ENCODE measurements around the gene CEP128.

Gene CEP128

DNA sequence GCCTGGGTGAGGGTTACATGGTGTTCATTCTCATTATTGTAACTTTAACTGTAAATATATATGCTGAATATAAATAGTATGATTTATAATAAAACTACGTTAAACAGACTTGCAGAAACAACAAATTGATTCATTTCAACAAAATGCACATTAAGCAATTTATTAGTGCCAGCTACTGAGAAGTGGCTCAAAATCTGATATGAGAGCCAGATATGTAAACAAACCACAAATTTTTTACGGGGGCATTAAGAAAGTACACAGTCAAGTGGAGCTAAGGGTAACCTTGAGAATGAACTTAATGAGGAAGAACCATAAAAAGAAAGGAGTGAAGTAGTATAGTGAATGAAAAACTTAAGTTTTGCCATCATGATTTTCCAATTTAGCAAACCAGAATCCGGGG lies 40.3 kb downstream of the CEP128 start:
- Histone ChIP-seq H3K36me3 (ENCODE audit: control insufficient read depth, low read length) (peaks cover 66% of the 10 kb centered on the region), H3K27ac (ENCODE audit: low read depth, low read length) (no peak overlapping the region), H4K20me1 (ENCODE audit: control insufficient read depth, insufficient read depth, low read depth, low read length) (no peaks in the 10 kb centered on the region), H3K4me3 (ENCODE audit: low read length) (no peak overlapping the region), H3K4me2 (ENCODE audit: low read length) (no peak overlapping the region), H3F3A (ENCODE audit: control insufficient read depth, insufficient read depth) (no peaks in the 10 kb centered on the region), H3K9me3 (ENCODE audit: control insufficient read depth, insufficient read depth, low read length) (no peaks in the 10 kb centered on the region), H3K79me2 (ENCODE audit: control insufficient read depth, low read length) (peaks cover 2% of the 10 kb centered on the region; the same call in 1 of the 2 replicates), H3K4me1 (ENCODE audit: control insufficient read depth, low read length) (no peaks in the 10 kb centered on the region), H3K27me3 (ENCODE audit: control insufficient read depth, low read length) (no peaks in the 10 kb centered on the region), H3K9me2 (replicated peaks; ENCODE audit: control insufficient read depth, low read length) (no peaks in the 10 kb centered on the region)
- TF ChIP-seq EZH2phosphoT487 (IDR thresholded peaks at IDR 0.05; ENCODE audit: borderline replicate concordance, low read length) = no peak
- TF ChIP-seq, protein P1, sequence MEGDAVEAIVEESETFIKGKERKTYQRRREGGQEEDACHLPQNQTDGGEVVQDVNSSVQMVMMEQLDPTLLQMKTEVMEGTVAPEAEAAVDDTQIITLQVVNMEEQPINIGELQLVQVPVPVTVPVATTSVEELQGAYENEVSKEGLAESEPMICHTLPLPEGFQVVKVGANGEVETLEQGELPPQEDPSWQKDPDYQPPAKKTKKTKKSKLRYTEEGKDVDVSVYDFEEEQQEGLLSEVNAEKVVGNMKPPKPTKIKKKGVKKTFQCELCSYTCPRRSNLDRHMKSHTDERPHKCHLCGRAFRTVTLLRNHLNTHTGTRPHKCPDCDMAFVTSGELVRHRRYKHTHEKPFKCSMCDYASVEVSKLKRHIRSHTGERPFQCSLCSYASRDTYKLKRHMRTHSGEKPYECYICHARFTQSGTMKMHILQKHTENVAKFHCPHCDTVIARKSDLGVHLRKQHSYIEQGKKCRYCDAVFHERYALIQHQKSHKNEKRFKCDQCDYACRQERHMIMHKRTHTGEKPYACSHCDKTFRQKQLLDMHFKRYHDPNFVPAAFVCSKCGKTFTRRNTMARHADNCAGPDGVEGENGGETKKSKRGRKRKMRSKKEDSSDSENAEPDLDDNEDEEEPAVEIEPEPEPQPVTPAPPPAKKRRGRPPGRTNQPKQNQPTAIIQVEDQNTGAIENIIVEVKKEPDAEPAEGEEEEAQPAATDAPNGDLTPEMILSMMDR (IDR thresholded peaks at IDR 0.05; ENCODE audit: low read depth, low read length, poor library complexity, severe bottlenecking) = no peak

DNA sequence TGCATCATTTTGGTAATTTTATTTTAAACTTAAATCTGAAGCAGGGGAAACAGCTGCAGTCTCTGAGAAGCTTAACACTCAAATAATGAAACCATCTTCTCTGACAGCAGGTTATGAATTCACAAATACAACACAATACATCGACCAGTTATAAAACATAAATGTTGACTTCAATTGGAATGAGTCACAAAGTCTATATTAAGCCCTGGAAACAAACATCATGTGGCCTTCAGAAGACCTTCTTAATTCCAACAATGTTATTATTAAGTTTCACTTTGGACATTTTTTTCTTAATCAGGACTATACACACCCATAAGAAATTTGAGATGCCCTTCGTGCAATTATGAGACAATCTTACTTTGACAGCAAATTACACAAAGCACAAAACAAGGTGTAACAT lies 68.9 kb downstream of the CEP128 start:
- H3K27me3 ChIP-seq (ENCODE audit: control insufficient read depth, low read length) = no peaks in the 10 kb centered on the region
- peaks cover 13% of the 10 kb centered on the region for H3K36me3 ChIP-seq (ENCODE audit: control insufficient read depth, low read length)
- H3K4me2 ChIP-seq (ENCODE audit: low read length) = no peak overlapping the region
- TF ChIP-seq EZH2phosphoT487 (IDR thresholded peaks at IDR 0.05; ENCODE audit: borderline replicate concordance, low read length) = no peak
- TF ChIP-seq, protein P1 (IDR thresholded peaks at IDR 0.05; ENCODE audit: low read depth, low read length, poor library complexity, severe bottlenecking) = no peak
- no peaks in the 10 kb centered on the region for H3K79me2 ChIP-seq (ENCODE audit: control insufficient read depth, low read length)
- H4K20me1 ChIP-seq (ENCODE audit: control insufficient read depth, insufficient read depth, low read depth, low read length) = no peaks in the 10 kb centered on the region
- no peaks in the 10 kb centered on the region for H3F3A ChIP-seq (ENCODE audit: control insufficient read depth, insufficient read depth)
- peaks cover 12% of the 10 kb centered on the region for H3K4me1 ChIP-seq (ENCODE audit: control insufficient read depth, low read length)
- H3K27ac ChIP-seq (ENCODE audit: low read depth, low read length) = no peak overlapping the region
- H3K4me3 ChIP-seq (ENCODE audit: low read length) = no peak overlapping the region
- H3K9me2 ChIP-seq (replicated peaks; ENCODE audit: control insufficient read depth, low read length) = no peaks in the 10 kb centered on the region
- no peaks in the 10 kb centered on the region for H3K9me3 ChIP-seq (ENCODE audit: control insufficient read depth, insufficient read depth, low read length)

DNA sequence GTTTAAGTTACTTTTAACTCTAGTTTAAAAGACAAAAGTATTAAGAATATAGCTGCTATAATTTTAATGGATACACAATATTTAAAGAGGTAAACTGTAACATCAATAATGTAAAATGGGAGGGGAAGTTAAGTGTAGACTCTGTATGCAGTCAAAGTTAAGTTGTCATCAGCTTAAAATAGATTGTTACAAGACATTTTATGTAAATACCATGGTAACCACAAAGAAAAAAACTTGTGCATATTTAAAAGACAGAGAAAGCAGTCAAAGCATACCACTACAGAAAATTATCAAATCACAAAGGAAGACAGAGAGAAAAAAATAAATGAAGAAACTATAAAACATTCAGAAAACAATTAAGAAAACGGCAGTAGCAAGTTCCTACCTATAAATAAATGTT lies 73.3 kb downstream of the CEP128 start:
- TF ChIP-seq EZH2phosphoT487 (IDR thresholded peaks at IDR 0.05; ENCODE audit: borderline replicate concordance, low read length) = no peak
- TF ChIP-seq, protein P1 (IDR thresholded peaks at IDR 0.05; ENCODE audit: low read depth, low read length, poor library complexity, severe bottlenecking) = no peak
- H3K36me3 ChIP-seq (ENCODE audit: control insufficient read depth, low read length) = peaks cover 6% of the 10 kb centered on the region
- no peak overlapping the region for H3K4me3 ChIP-seq (ENCODE audit: low read length)
- H3F3A ChIP-seq (ENCODE audit: control insufficient read depth, insufficient read depth) = no peaks in the 10 kb centered on the region
- H3K4me2 ChIP-seq (ENCODE audit: low read length) = 0 out of 2 replicates have a peak overlapping the region, but pooled peaks have one; percentile 5
- H4K20me1 ChIP-seq (ENCODE audit: control insufficient read depth, insufficient read depth, low read depth, low read length) = no peaks in the 10 kb centered on the region
- no peaks in the 10 kb centered on the region for H3K27me3 ChIP-seq (ENCODE audit: control insufficient read depth, low read length)
- H3K27ac ChIP-seq (ENCODE audit: low read depth, low read length) = no peak overlapping the region
- no peaks in the 10 kb centered on the region for H3K9me3 ChIP-seq (ENCODE audit: control insufficient read depth, insufficient read depth, low read length)
- no peaks in the 10 kb centered on the region for H3K79me2 ChIP-seq (ENCODE audit: control insufficient read depth, low read length)
- peaks cover 12% of the 10 kb centered on the region for H3K4me1 ChIP-seq (ENCODE audit: control insufficient read depth, low read length)
- no peaks in the 10 kb centered on the region for H3K9me2 ChIP-seq (replicated peaks; ENCODE audit: control insufficient read depth, low read length)
